Activated naive CD8-positive, alpha-beta T cell treated with anti-CD3 and anti-CD28 coated beads, Interleukin-2, amount 50 U/mL, for 24 hours (primary cell): Measurements from ENCODE around the gene ERC1.

Experiments used
- ATAC-seq: fragments of 150-1000 bp; cut with Tn5 transposase; one replicate; pipeline ENCODE4 v1.10.0; 2021
- DNase-seq: peaks from one replicate; pipeline ENCODE4 v3.0.0; 2021
- H3K27ac Mint-ChIP-seq: one replicate; pipeline ENCODE4 v1.8.0; 2021; ENCODE audit warnings: mild to moderate bottlenecking, mixed read lengths
- H3K27me3 Mint-ChIP-seq: one replicate; pipeline ENCODE4 v1.8.0; 2021; ENCODE audit warnings: mixed read lengths
- H3K36me3 Mint-ChIP-seq: one replicate; pipeline ENCODE4 v1.8.0; 2021; ENCODE audit warnings: low read depth, mixed read lengths
- H3K4me1 Mint-ChIP-seq: one replicate; pipeline ENCODE4 v1.8.0; 2021; ENCODE audit warnings: mixed read lengths
- H3K4me3 Mint-ChIP-seq: one replicate; pipeline ENCODE4 v1.8.0; 2021; ENCODE audit warnings: mild to moderate bottlenecking, moderate library complexity, mixed read lengths
- H3K9me3 Mint-ChIP-seq: one replicate; pipeline ENCODE4 v1.8.0; 2021; ENCODE audit warnings: mixed read lengths

Gene ERC1

GRCh38 chr12:1544996-1545700, 554.1 kb downstream of the ERC1 start:
- no peak for ATAC-seq
- Mint-ChIP-seq H3K4me1 (no peaks in the 10 kb centered on the region), H3K27me3 (peaks cover 52% of the 10 kb centered on the region), H3K9me3 (no peaks in the 10 kb centered on the region), H3K27ac (no peak overlapping the region), H3K36me3 (no peaks in the 10 kb centered on the region), H3K4me3 (no peak overlapping the region)
- DNase-seq = no peak
